Activated naive CD8-positive, alpha-beta T cell treated with anti-CD3 and anti-CD28 coated beads for 36 hours (primary cell): ENCODE data around the gene TBC1D24. TPM values are rescaled to one million over a fixed set of nuclear protein-coding genes. Genes with fewer than 3 reads are reported as not detected.
"Not testable (repeated sequence)": the region's sequence is repeated elsewhere in the genome, so short reads cannot be mapped to it uniquely, and the experiment has no call there.

Experiments used
- DNase-seq: peaks from one replicate; pipeline ENCODE4 v3.0.0; 2021
- H3K27ac Mint-ChIP-seq: one replicate; pipeline ENCODE4 v1.8.0; 2022; ENCODE audit warnings: mild to moderate bottlenecking, moderate library complexity, mixed read lengths
- H3K27me3 Mint-ChIP-seq: one replicate; pipeline ENCODE4 v1.8.0; 2022; ENCODE audit warnings: mild to moderate bottlenecking, mixed read lengths
- H3K36me3 Mint-ChIP-seq: one replicate; pipeline ENCODE4 v1.8.0; 2021; ENCODE audit warnings: mild to moderate bottlenecking, mixed read lengths
- H3K4me1 Mint-ChIP-seq: one replicate; pipeline ENCODE4 v1.8.0; 2021; ENCODE audit warnings: mixed read lengths
- H3K4me3 Mint-ChIP-seq: one replicate; pipeline ENCODE4 v1.8.0; 2022; ENCODE audit warnings: mild to moderate bottlenecking, moderate library complexity, mixed read lengths
- H3K9me3 Mint-ChIP-seq: one replicate; pipeline ENCODE4 v1.8.0; 2022; ENCODE audit warnings: mixed read lengths
- total RNA-seq, 2 experiments: library from RNA; stranded (reverse); gene quantifications; one replicate each; pipeline ENCODE4 v1.2.3, GENCODE V29; 2021

The TBC1D24 gene
- total RNA-seq, 2 experiments from 2014 or later = 21.1 to 23.0 TPM

- no peak for DNase-seq
- Mint-ChIP-seq H3K9me3 (no peaks in the 10 kb centered on the region), H3K4me1 (no peaks in the 10 kb centered on the region), H3K36me3 (peaks cover 31% of the 10 kb centered on the region), H3K4me3 (no peak overlapping the region), H3K27me3 (no peaks in the 10 kb centered on the region), H3K27ac (no peak overlapping the region)
Observed at GRCh38 chr16:2438121-2438520, 36.8 kb upstream of the TBC1D24 start.

GRCh38 chr16:2439598-2439997 lies 35.3 kb upstream of the TBC1D24 start:
- no peaks in the 10 kb centered on the region for H3K4me1 Mint-ChIP-seq
- peaks cover 27% of the 10 kb centered on the region for H3K36me3 Mint-ChIP-seq
- H3K4me3 Mint-ChIP-seq = no peak overlapping the region
- H3K27me3 Mint-ChIP-seq = no peaks in the 10 kb centered on the region
- H3K27ac Mint-ChIP-seq = peak overlapping the region; percentile 72
- DNase-seq = no peak
- no peaks in the 10 kb centered on the region for H3K9me3 Mint-ChIP-seq

GRCh38 chr16:2441143-2441804 lies 33.7 kb upstream of the TBC1D24 start:
- not testable (repeated sequence) for H3K27ac Mint-ChIP-seq, H3K9me3 Mint-ChIP-seq, DNase-seq, H3K4me1 Mint-ChIP-seq, H3K27me3 Mint-ChIP-seq, H3K4me3 Mint-ChIP-seq
- peaks cover 25% of the 10 kb centered on the region for H3K36me3 Mint-ChIP-seq

- Mint-ChIP-seq H3K4me1 (no peaks in the 10 kb centered on the region), H3K36me3 (peaks cover 18% of the 10 kb centered on the region), H3K4me3 (no peak overlapping the region), H3K27me3 (no peaks in the 10 kb centered on the region), H3K9me3 (no peaks in the 10 kb centered on the region), H3K27ac (no peak overlapping the region)
- no peak for DNase-seq
Observed at GRCh38 chr16:2443555-2443954, 31.4 kb upstream of the TBC1D24 start.

GRCh38 chr16:2447920-2448583 lies 26.9 kb upstream of the TBC1D24 start:
- no peak overlapping the region for H3K27ac Mint-ChIP-seq
- no peaks in the 10 kb centered on the region for H3K27me3 Mint-ChIP-seq
- H3K9me3 Mint-ChIP-seq = no peaks in the 10 kb centered on the region
- DNase-seq = no peak
- no peak overlapping the region for H3K4me3 Mint-ChIP-seq
- peaks cover 20% of the 10 kb centered on the region for H3K36me3 Mint-ChIP-seq
- H3K4me1 Mint-ChIP-seq = no peaks in the 10 kb centered on the region

GRCh38 chr16:2449118-2449517 lies 25.8 kb upstream of the TBC1D24 start:
- Mint-ChIP-seq H3K9me3 (no peaks in the 10 kb centered on the region), H3K4me3 (no peak overlapping the region), H3K27me3 (no peaks in the 10 kb centered on the region), H3K36me3 (peaks cover 24% of the 10 kb centered on the region), H3K4me1 (no peaks in the 10 kb centered on the region), H3K27ac (no peak overlapping the region)
- DNase-seq = no peak

GRCh38 chr16:2450535-2450934 lies 24.4 kb upstream of the TBC1D24 start:
- H3K4me3 Mint-ChIP-seq = no peak overlapping the region
- H3K9me3 Mint-ChIP-seq = no peaks in the 10 kb centered on the region
- no peak for DNase-seq
- no peaks in the 10 kb centered on the region for H3K4me1 Mint-ChIP-seq
- no peak overlapping the region for H3K27ac Mint-ChIP-seq
- peaks cover 26% of the 10 kb centered on the region for H3K36me3 Mint-ChIP-seq
- H3K27me3 Mint-ChIP-seq = no peaks in the 10 kb centered on the region

- no peaks in the 10 kb centered on the region for H3K4me1 Mint-ChIP-seq
- DNase-seq = no peak
- no peak overlapping the region for H3K27ac Mint-ChIP-seq
- H3K36me3 Mint-ChIP-seq = peaks cover 26% of the 10 kb centered on the region
- H3K27me3 Mint-ChIP-seq = no peaks in the 10 kb centered on the region
- H3K4me3 Mint-ChIP-seq = no peak overlapping the region
- H3K9me3 Mint-ChIP-seq = no peaks in the 10 kb centered on the region
Observed at GRCh38 chr16:2450975-2451381, 23.9 kb upstream of the TBC1D24 start.

GRCh38 chr16:2451851-2452320 lies 23.0 kb upstream of the TBC1D24 start:
- H3K4me1 Mint-ChIP-seq = no peaks in the 10 kb centered on the region
- no peaks in the 10 kb centered on the region for H3K9me3 Mint-ChIP-seq
- DNase-seq = no peak
- no peak overlapping the region for H3K27ac Mint-ChIP-seq
- H3K4me3 Mint-ChIP-seq = no peak overlapping the region
- H3K36me3 Mint-ChIP-seq = peaks cover 20% of the 10 kb centered on the region
- no peaks in the 10 kb centered on the region for H3K27me3 Mint-ChIP-seq

- DNase-seq = no peak
- Mint-ChIP-seq H3K4me1 (no peaks in the 10 kb centered on the region), H3K36me3 (peaks cover 20% of the 10 kb centered on the region), H3K27me3 (no peaks in the 10 kb centered on the region), H3K27ac (no peak overlapping the region), H3K9me3 (no peaks in the 10 kb centered on the region), H3K4me3 (no peak overlapping the region)
Observed at GRCh38 chr16:2452650-2453049, 22.3 kb upstream of the TBC1D24 start.

- H3K4me3 Mint-ChIP-seq = no peak overlapping the region
Observed at GRCh38 chr16:2455081-2455845, 19.7 kb upstream of the TBC1D24 start.

GRCh38 chr16:2456551-2457153 lies 18.3 kb upstream of the TBC1D24 start:
- Mint-ChIP-seq H3K27ac (no peak overlapping the region), H3K27me3 (no peaks in the 10 kb centered on the region), H3K4me1 (peaks cover 9% of the 10 kb centered on the region), H3K9me3 (no peaks in the 10 kb centered on the region), H3K4me3 (no peak overlapping the region), H3K36me3 (peaks cover 21% of the 10 kb centered on the region)
- DNase-seq = no peak

More at GRCh38 chr16:2455081-2455845, 19.7 kb upstream of the TBC1D24 start:
- Mint-ChIP-seq H3K27ac (no peak overlapping the region), H3K9me3 (no peaks in the 10 kb centered on the region), H3K27me3 (no peaks in the 10 kb centered on the region), H3K36me3 (peaks cover 20% of the 10 kb centered on the region), H3K4me1 (peaks cover 7% of the 10 kb centered on the region)
- DNase-seq = no peak

- DNase-seq = no peak
- Mint-ChIP-seq H3K27me3 (no peaks in the 10 kb centered on the region), H3K36me3 (peaks cover 19% of the 10 kb centered on the region), H3K27ac (no peak overlapping the region), H3K9me3 (no peaks in the 10 kb centered on the region), H3K4me3 (no peak overlapping the region), H3K4me1 (peaks cover 9% of the 10 kb centered on the region)
Observed at GRCh38 chr16:2457267-2457666, 17.7 kb upstream of the TBC1D24 start.

GRCh38 chr16:2457946-2458345 lies 17.0 kb upstream of the TBC1D24 start:
- DNase-seq = no peak
- no peak overlapping the region for H3K4me3 Mint-ChIP-seq
- H3K36me3 Mint-ChIP-seq = peaks cover 16% of the 10 kb centered on the region
- H3K27me3 Mint-ChIP-seq = no peaks in the 10 kb centered on the region
- no peak overlapping the region for H3K27ac Mint-ChIP-seq
- H3K9me3 Mint-ChIP-seq = no peaks in the 10 kb centered on the region
- peaks cover 9% of the 10 kb centered on the region for H3K4me1 Mint-ChIP-seq
